ENCODE data around the gene MPG. TPM values are rescaled to one million over a fixed set of nuclear protein-coding genes. Genes with fewer than 3 reads are reported as not detected.
"Not testable (repeated sequence)": the region's sequence is repeated elsewhere in the genome, so short reads cannot be mapped to it uniquely, and the experiment has no call there.

The MPG gene
- total RNA-seq, 2 experiments from 2014 or later: 58.1 to 119 TPM

DNA sequence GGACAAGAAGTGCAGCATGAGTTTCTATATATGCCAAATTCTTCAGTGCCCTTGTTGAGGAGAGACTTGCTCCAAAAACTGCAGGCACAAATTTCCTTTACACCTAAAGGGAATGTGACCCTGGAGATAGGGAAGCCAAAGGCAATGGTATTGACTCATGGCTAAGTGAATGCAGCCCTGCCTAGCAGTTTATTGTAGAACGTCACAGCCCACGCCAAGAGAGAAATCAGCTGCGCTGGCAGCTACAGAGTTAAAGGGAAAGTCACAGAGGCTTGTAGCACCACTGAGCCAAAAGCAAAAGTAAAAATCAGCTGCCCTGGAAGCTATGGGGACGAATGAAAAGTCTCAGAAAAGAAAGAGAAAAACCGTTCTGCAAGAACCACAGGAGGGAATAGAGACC, 34.7 kb upstream of the MPG start:
- H3K4me3 ChIP-seq (ENCODE audit: low read depth, low read length, poor library complexity, severe bottlenecking): no peak overlapping the region
- no peak overlapping the region for H3K27ac ChIP-seq (ENCODE audit: low read depth, low read length, poor library complexity, severe bottlenecking)
- H2AFZ ChIP-seq (ENCODE audit: low read length): no peak overlapping the region
- BruUV-seq (replicated peaks): no TSS peak
- H3K4me1 ChIP-seq (ENCODE audit: insufficient read depth, low read length, poor library complexity, severe bottlenecking): peaks cover 19% of the 10 kb centered on the region
- H3K36me3 ChIP-seq (ENCODE audit: insufficient read depth, low read length): peaks cover 88% of the 10 kb centered on the region
- no peak for DNase-seq (ENCODE audit: low spot score)
- no peaks in the 10 kb centered on the region for H3K9me3 ChIP-seq (ENCODE audit: low read length)
- ChIA-PET POLR2A (no interaction called here), CTCF (ENCODE audit: unreplicated experiment) (no interaction called here)
- intact Hi-C loops (cut with micrococcal nuclease; ENCODE audit: unreplicated experiment): no loop called here
- H4K20me1 ChIP-seq (ENCODE audit: insufficient read depth, low read length): peaks cover 12% of the 10 kb centered on the region; the same call in 1 of the 2 replicates
- TF ChIP-seq, protein P1, sequence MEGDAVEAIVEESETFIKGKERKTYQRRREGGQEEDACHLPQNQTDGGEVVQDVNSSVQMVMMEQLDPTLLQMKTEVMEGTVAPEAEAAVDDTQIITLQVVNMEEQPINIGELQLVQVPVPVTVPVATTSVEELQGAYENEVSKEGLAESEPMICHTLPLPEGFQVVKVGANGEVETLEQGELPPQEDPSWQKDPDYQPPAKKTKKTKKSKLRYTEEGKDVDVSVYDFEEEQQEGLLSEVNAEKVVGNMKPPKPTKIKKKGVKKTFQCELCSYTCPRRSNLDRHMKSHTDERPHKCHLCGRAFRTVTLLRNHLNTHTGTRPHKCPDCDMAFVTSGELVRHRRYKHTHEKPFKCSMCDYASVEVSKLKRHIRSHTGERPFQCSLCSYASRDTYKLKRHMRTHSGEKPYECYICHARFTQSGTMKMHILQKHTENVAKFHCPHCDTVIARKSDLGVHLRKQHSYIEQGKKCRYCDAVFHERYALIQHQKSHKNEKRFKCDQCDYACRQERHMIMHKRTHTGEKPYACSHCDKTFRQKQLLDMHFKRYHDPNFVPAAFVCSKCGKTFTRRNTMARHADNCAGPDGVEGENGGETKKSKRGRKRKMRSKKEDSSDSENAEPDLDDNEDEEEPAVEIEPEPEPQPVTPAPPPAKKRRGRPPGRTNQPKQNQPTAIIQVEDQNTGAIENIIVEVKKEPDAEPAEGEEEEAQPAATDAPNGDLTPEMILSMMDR (conservative IDR thresholded peaks at IDR 0.05; ENCODE audit: low read length): no peak
- TF ChIP-seq EZH2phosphoT487 (IDR thresholded peaks at IDR 0.05; ENCODE audit: borderline replicate concordance, low read depth, low read length): no peak
- peaks cover 26% of the 10 kb centered on the region; the same call in 1 of the 2 replicates for H3K79me2 ChIP-seq (ENCODE audit: insufficient read depth, low read depth, low read length)
- no peak overlapping the region for H3K4me2 ChIP-seq (ENCODE audit: low read length)
- no peaks in the 10 kb centered on the region for H3K9me2 ChIP-seq (ENCODE audit: insufficient read depth, low read length)

DNA sequence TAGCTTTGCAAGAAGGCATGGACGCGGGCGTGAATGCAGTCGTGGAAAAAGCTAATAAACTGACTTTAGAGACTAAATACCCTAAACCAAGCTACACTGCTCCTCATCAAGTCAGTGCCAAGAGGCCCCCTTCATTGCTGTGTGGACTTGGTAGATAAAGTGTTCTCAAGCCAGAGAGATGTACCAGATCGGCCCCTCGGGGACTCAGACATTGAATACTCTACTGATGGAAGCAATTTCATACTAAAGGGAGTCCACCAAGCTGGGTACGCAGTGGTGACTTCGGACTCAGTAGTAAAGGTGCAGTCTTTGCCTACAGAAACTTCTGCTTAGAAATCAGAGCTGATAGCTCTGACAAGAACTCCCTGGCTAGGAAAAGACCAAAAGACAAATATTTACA, 33.4 kb upstream of the MPG start:
- Histone ChIP-seq H3K4me2 (ENCODE audit: low read length) (no peak overlapping the region), H3K27ac (ENCODE audit: low read depth, low read length, poor library complexity, severe bottlenecking) (no peak overlapping the region), H3K79me2 (ENCODE audit: insufficient read depth, low read depth, low read length) (peaks cover 34% of the 10 kb centered on the region; the same call in 1 of the 2 replicates), H3K4me3 (ENCODE audit: low read depth, low read length, poor library complexity, severe bottlenecking) (no peak overlapping the region), H3K4me1 (ENCODE audit: insufficient read depth, low read length, poor library complexity, severe bottlenecking) (peaks cover 6% of the 10 kb centered on the region), H2AFZ (ENCODE audit: low read length) (no peak overlapping the region), H3K9me2 (ENCODE audit: insufficient read depth, low read length) (no peaks in the 10 kb centered on the region), H4K20me1 (ENCODE audit: insufficient read depth, low read length) (peaks cover 12% of the 10 kb centered on the region; the same call in 1 of the 2 replicates), H3K36me3 (ENCODE audit: insufficient read depth, low read length) (peaks cover 89% of the 10 kb centered on the region), H3K9me3 (ENCODE audit: low read length) (no peaks in the 10 kb centered on the region)
- intact Hi-C loops (cut with micrococcal nuclease; ENCODE audit: unreplicated experiment): no loop called here
- CTCF ChIA-PET (ENCODE audit: unreplicated experiment): no interaction called here
- TF ChIP-seq, protein P1 (conservative IDR thresholded peaks at IDR 0.05; ENCODE audit: low read length): no peak
- no peak for TF ChIP-seq EZH2phosphoT487 (IDR thresholded peaks at IDR 0.05; ENCODE audit: borderline replicate concordance, low read depth, low read length)
- TSS peak; percentile 39 for BruUV-seq (replicated peaks)
- POLR2A ChIA-PET: no interaction called here
- no peak for DNase-seq (ENCODE audit: low spot score)

DNA sequence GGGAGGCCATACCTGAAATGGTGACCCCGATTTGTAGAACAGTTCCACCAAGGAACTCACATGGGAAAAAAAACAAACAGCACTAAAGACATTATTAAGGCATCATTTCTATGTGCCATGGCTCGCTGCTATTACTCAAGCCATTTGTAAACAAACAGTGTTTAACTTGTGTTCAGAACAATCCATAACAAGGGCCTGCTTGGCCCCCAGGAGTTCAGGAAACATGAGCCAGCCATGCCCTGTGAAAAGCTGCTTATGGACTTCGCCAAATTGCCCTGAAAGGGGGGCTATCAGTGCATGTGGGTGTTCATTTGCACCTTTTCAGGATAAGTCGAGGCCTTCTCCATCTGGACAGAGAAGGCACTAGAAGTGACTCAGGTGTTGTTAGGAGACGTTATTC, 32.6 kb upstream of the MPG start:
- ChIA-PET CTCF (ENCODE audit: unreplicated experiment) (no interaction called here), POLR2A (no interaction called here)
- DNase-seq (ENCODE audit: low spot score): no peak

DNA sequence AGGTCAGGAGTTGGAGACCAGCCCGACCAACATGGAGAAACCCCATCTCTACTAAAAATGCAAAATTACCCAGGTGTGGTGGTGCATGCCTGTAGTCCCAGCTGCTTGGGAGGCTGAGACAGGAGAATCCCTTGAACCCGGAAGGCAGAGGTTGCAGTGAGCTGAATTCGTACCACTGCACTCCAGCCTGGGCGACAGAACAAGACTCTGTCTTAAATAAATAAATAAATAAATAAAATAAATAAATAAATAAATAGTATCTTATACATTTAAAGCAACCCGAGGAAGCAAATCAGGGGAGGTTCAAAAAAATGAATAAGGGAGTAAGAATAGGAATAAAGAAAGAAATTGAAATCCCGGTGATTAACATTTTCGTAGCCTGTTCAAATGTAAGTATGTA, 31.5 kb upstream of the MPG start:
- H4K20me1 ChIP-seq (ENCODE audit: insufficient read depth, low read length): peaks cover 25% of the 10 kb centered on the region
- H3K27ac ChIP-seq (ENCODE audit: low read depth, low read length, poor library complexity, severe bottlenecking); H3K4me2 ChIP-seq (ENCODE audit: low read length); H2AFZ ChIP-seq (ENCODE audit: low read length); CTCF ChIA-PET (ENCODE audit: unreplicated experiment); intact Hi-C loops (cut with micrococcal nuclease; ENCODE audit: unreplicated experiment); POLR2A ChIA-PET; H3K4me1 ChIP-seq (ENCODE audit: insufficient read depth, low read length, poor library complexity, severe bottlenecking); H3K4me3 ChIP-seq (ENCODE audit: low read depth, low read length, poor library complexity, severe bottlenecking); DNase-seq (ENCODE audit: low spot score); BruUV-seq (replicated peaks); H3K9me2 ChIP-seq (ENCODE audit: insufficient read depth, low read length); H3K9me3 ChIP-seq (ENCODE audit: low read length): not testable (repeated sequence)
- H3K79me2 ChIP-seq (ENCODE audit: insufficient read depth, low read depth, low read length): peaks cover 47% of the 10 kb centered on the region
- peaks cover 97% of the 10 kb centered on the region for H3K36me3 ChIP-seq (ENCODE audit: insufficient read depth, low read length)

More for the DNA sequence above, 32.6 kb upstream of the MPG start:
- H3K9me3 ChIP-seq (ENCODE audit: low read length): no peaks in the 10 kb centered on the region
- H3K4me1 ChIP-seq (ENCODE audit: insufficient read depth, low read length, poor library complexity, severe bottlenecking): no peaks in the 10 kb centered on the region
- H3K27ac ChIP-seq (ENCODE audit: low read depth, low read length, poor library complexity, severe bottlenecking): no peak overlapping the region
- peaks cover 37% of the 10 kb centered on the region for H3K79me2 ChIP-seq (ENCODE audit: insufficient read depth, low read depth, low read length)
- H3K4me3 ChIP-seq (ENCODE audit: low read depth, low read length, poor library complexity, severe bottlenecking): no peak overlapping the region
- intact Hi-C loops (cut with micrococcal nuclease; ENCODE audit: unreplicated experiment): no loop called here
- peaks cover 93% of the 10 kb centered on the region for H3K36me3 ChIP-seq (ENCODE audit: insufficient read depth, low read length)
- no peaks in the 10 kb centered on the region for H3K9me2 ChIP-seq (ENCODE audit: insufficient read depth, low read length)
- TF ChIP-seq EZH2phosphoT487 (IDR thresholded peaks at IDR 0.05; ENCODE audit: borderline replicate concordance, low read depth, low read length): no peak
- TF ChIP-seq, protein P1 (conservative IDR thresholded peaks at IDR 0.05; ENCODE audit: low read length): no peak
- H2AFZ ChIP-seq (ENCODE audit: low read length): no peak overlapping the region
- BruUV-seq (replicated peaks): no TSS peak
- H3K4me2 ChIP-seq (ENCODE audit: low read length): no peak overlapping the region
- H4K20me1 ChIP-seq (ENCODE audit: insufficient read depth, low read length): peaks cover 15% of the 10 kb centered on the region; the same call in 1 of the 2 replicates
